Kidney (tissue), 14 donors: ENCODE measurements around the gene PIBF1. TPM values are rescaled to one million over a fixed set of nuclear protein-coding genes. Genes with fewer than 3 reads are reported as not detected.

Experiments used
- DNase-seq, 5 donors: peaks; one replicate each; pipeline ENCODE4 v3.0.0-alpha.2; 2013 to 2020
- FAIRE-seq: peaks from 2 replicates; lab custom pipeline; 2012; peaks lifted over from hg19 to GRCh38; lab: Jason Lieb, UNC
- H3K27ac ChIP-seq, 2 donors: one replicate each; pipeline ENCODE4 v1.7.0; 2013; ENCODE audit warnings: low read depth in 2 of 2, low read length in 2 of 2, inconsistent platforms in 1 of 2
- H3K27me3 ChIP-seq: one replicate; pipeline ENCODE4 v1.7.1; 2013; ENCODE audit warnings: low read length, inconsistent platforms; ENCODE audit not compliant: control insufficient read depth, insufficient read depth
- H3K36me3 ChIP-seq, 3 donors: one replicate each; pipeline versions ENCODE4 v1.7.0 to v1.7.1; 2013; ENCODE audit warnings: low read length in 3 of 3, control low read depth in 1 of 3, inconsistent platforms in 1 of 3; ENCODE audit not compliant: insufficient read depth in 3 of 3, control insufficient read depth in 2 of 3
- H3K4me1 ChIP-seq, 3 donors: one replicate each; pipeline versions ENCODE4 v1.7.0 to v1.7.1; 2013; ENCODE audit warnings: low read length in 3 of 3, inconsistent platforms in 1 of 3, low read depth in 1 of 3; ENCODE audit not compliant: control insufficient read depth in 2 of 3, insufficient read depth in 2 of 3
- H3K4me3 ChIP-seq, 3 donors: one replicate each; pipeline versions ENCODE4 v1.7.0 to v1.8.1; 2013; ENCODE audit warnings: low read length in 3 of 3, control low read depth in 1 of 3, inconsistent platforms in 1 of 3
- H3K9ac ChIP-seq, 3 donors: one replicate each; pipeline versions ENCODE4 v1.7.0 to v1.7.1; 2013; ENCODE audit warnings: low read length in 3 of 3, control low read depth in 1 of 3, inconsistent platforms in 1 of 3
- H3K9me3 ChIP-seq, 3 donors: one replicate each; pipeline versions ENCODE4 v1.7.0 to v1.7.1; 2013; ENCODE audit warnings: low read length in 3 of 3, control low read depth in 1 of 3, inconsistent platforms in 1 of 3; ENCODE audit not compliant: control insufficient read depth in 2 of 3, insufficient read depth in 1 of 3
- CTCF ChIP-seq: IDR thresholded peaks from 3 replicates; pipeline ENCODE4 v1.5.1; 2012; ENCODE audit warnings: mild to moderate bottlenecking, moderate library complexity, borderline replicate concordance; ENCODE audit not compliant: insufficient read depth; ENCODE audit errors: extremely low read depth
- intact Hi-C: fragments of 100-400 bp; cut with DNase I; formaldehyde crosslinking; loops from one replicate; pipeline ENCODE4 v1.11.1; 2022
- polyA plus RNA-seq: library from polyadenylated mRNA; stranded (reverse); fragments of 350-450 nt; fragmentation: Illumina TruSeq; extraction: RNeasy Lipid Tissue Mini Kit (QIAGEN cat#74804); gene quantifications from one replicate; pipeline ENCODE4 v1.2.3, GENCODE V29; 2014; ENCODE audit warnings: low read depth, low replicate concordance; ENCODE audit not compliant: insufficient read depth
- total RNA-seq: library from RNA; stranded (reverse); fragmentation: NEBNext Ultra II Directional; extraction: Animal tissue kit (Norgen Biotek cat#: 25700); gene quantifications from one replicate; pipeline ENCODE4 v1.2.1, GENCODE V29; 2021
- donor health status: control.
- donor health status: control.
- donor health status: control.
- donor health status: control.
- donor health status: control.
- donor health status: DM: yes; HTN: yes; CAD: no.
- donor health status: Normal renal cell carcinoma (clear cell type).

The PIBF1 gene
- total and polyA plus RNA-seq, 2 donors from 2014 or later, result 17.6 to 30.5 TPM

- intact Hi-C loops, result no loop called here
- Histone ChIP-seq H3K4me1 (peaks cover 0 to 5% (median 3%) of the 10 kb centered on the region in 3 donors), H3K4me3 (no peak overlapping the region), H3K9me3 (no peaks in the 10 kb centered on the region), H3K36me3 (no peaks in the 10 kb centered on the region), H3K27ac (peak overlapping the region; percentile 18 to 23), H3K9ac (no peak overlapping the region), H3K27me3 (no peaks in the 10 kb centered on the region)
- no peak for TF ChIP-seq CTCF
- DNase-seq, result peak in 4 of 5 donors; percentile 22 to 60 (median 47)
- FAIRE-seq, result no peak
Observed at GRCh38 chr13:72983085-72983768, 201.3 kb downstream of the PIBF1 start.

GRCh38 chr13:72985610-72986009 is 203.7 kb downstream of the PIBF1 start:
- no peaks in the 10 kb centered on the region for H3K36me3 ChIP-seq
- no peak overlapping the region for H3K27ac ChIP-seq
- no peaks in the 10 kb centered on the region for H3K27me3 ChIP-seq
- intact Hi-C loops, result no loop called here
- no peak for FAIRE-seq
- H3K9me3 ChIP-seq, result no peaks in the 10 kb centered on the region
- TF ChIP-seq CTCF, result no peak
- peaks cover 0 to 5% (median 3%) of the 10 kb centered on the region in 3 donors for H3K4me1 ChIP-seq
- DNase-seq, result no peak
- H3K9ac ChIP-seq, result no peak overlapping the region
- H3K4me3 ChIP-seq, result no peak overlapping the region

GRCh38 chr13:72986197-72986596 is 204.3 kb downstream of the PIBF1 start:
- Histone ChIP-seq H3K4me3 (no peak overlapping the region), H3K27me3 (no peaks in the 10 kb centered on the region), H3K27ac (no peak overlapping the region), H3K9ac (no peak overlapping the region), H3K36me3 (no peaks in the 10 kb centered on the region), H3K4me1 (peaks cover 0 to 5% (median 3%) of the 10 kb centered on the region in 3 donors), H3K9me3 (no peaks in the 10 kb centered on the region)
- FAIRE-seq (no peak), DNase-seq (no peak)
- TF ChIP-seq CTCF, result no peak
- intact Hi-C loops, result no loop called here
